Measurements from ENCODE around the gene MOB3B.

Gene MOB3B

GRCh38 chr9:27336829-27337228 is 192.8 kb downstream of the MOB3B start:
- DNase-seq (ENCODE audit: low spot score): no peak

- no peak for DNase-seq (ENCODE audit: low spot score)
These were observed 193.5 kb downstream of the MOB3B start for GRCh38 chr9:27336126-27336525.

- no peak for DNase-seq (ENCODE audit: low spot score)
These were observed 194.5 kb downstream of the MOB3B start for GRCh38 chr9:27335075-27335474.

- peak; percentile 87 for DNase-seq (ENCODE audit: low spot score)
These were observed 196.2 kb downstream of the MOB3B start for GRCh38 chr9:27333241-27334052.

DNA sequence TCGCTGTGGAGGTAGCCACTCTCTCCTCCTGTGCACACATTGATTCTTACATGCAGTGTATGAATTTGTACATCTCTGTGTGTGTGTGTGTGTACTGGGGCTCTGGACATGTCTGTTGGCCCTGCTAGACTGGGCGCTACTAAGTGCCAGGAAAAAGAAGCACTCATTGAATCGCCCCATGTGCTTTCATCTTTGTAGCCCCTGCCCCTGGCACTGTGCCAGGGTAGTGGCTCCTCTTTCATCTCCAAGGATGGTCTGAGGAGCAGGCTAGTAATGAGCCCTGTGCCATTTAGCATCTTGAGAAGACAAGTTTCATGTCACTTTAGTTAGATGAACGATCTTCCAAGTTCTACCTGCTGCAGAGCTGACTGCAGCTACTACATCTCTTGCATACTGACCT is 198.2 kb downstream of the MOB3B start:
- DNase-seq (ENCODE audit: low spot score): no peak

- DNase-seq (ENCODE audit: low spot score): peak; percentile 69
These were observed 200.3 kb downstream of the MOB3B start for GRCh38 chr9:27329291-27329690.

- no peak for DNase-seq (ENCODE audit: low spot score)
These were observed 201.1 kb downstream of the MOB3B start for GRCh38 chr9:27328483-27328882.

- DNase-seq (ENCODE audit: low spot score): no peak
These were observed 218.4 kb downstream of the MOB3B start for GRCh38 chr9:27311184-27311583.

DNA sequence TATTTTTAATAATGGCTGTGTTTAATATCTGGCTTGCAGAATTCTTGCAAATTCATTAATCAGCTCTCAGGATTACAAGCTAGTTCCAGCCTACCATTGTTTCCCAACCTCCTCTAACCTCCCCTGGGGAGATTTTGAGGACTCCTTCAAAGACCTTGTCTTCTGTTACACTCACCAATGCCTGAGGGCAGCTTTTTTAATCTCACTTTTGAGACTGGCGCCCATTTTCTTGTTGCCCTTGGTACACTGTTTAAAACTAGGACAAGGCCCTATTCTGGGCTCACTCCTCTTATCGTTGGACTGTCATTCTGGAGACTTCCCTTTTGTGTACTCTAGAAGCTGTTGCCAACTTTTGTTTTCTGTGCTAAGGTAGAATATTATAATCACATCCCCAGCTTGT is 219.0 kb downstream of the MOB3B start:
- no peak for DNase-seq (ENCODE audit: low spot score)

DNA sequence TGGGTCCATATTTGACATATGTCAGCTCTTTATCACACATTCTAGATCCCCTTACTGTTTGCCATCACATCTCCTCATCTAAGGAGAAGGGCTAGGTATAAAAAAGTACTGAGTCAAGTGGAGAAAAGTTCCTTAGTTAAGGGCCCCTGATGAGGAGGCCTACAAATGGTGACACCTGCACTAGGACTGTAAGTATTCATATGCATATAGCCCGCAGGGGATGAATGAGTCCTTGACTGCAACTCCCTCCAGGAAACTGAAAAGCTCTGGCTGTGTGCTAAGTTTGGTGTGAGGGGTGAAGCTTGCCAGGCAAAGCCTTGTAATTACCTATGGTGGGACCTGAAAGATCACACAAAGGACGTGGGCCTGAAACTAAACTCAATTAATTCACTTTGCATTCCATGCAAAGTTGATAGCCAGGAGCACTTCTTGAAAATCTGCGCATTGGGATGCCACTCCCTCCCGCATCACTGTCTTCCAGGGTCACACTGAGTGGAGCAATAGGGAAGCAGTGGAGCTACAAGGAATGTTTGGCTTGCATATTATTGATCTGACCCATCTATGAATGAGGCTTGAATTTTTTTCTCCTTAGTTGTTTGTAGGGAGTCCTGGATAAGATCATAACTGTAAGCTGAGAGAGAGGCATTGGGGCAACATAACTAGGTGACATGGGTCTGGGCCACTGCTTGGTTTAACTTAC is 220.8 kb downstream of the MOB3B start:
- no peak for DNase-seq (ENCODE audit: low spot score)

- no peak for DNase-seq (ENCODE audit: low spot score)
These were observed 225.1 kb downstream of the MOB3B start for GRCh38 chr9:27304521-27304920.

GRCh38 chr9:27303219-27303618 is 226.4 kb downstream of the MOB3B start:
- no peak for DNase-seq (ENCODE audit: low spot score)

DNA sequence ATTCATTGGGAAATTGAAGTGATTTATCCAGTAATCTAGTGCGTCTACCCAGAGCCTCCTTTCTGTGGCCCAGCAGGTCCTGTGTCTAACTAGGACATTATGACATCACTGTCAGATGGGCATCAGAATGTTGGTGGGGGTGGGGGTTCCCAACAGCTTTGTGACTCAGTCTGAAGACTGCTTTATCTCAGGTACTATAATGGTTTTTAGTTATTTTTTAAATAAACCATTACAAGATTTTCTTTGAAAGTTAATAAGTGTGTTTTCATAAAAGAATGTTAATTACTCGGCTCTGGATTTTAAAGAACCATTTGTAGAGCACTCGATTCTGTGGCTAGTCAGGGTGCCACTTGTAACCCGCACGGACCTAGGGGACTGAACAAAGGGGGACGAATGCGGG is 232.6 kb downstream of the MOB3B start, which contains the start of gene EQTN:
Gene EQTN, minus strand, starts transcription at position 101 of the 400 bp plus-strand sequence. Its CDS starts 95 bp downstream, at position 6.
- DNase-seq (ENCODE audit: low spot score): no peak

- DNase-seq (ENCODE audit: low spot score): no peak
These were observed 235.6 kb downstream of the MOB3B start for GRCh38 chr9:27293996-27294395.

GRCh38 chr9:27292659-27293405 is 236.8 kb downstream of the MOB3B start:
- DNase-seq (ENCODE audit: low spot score): no peak

DNA sequence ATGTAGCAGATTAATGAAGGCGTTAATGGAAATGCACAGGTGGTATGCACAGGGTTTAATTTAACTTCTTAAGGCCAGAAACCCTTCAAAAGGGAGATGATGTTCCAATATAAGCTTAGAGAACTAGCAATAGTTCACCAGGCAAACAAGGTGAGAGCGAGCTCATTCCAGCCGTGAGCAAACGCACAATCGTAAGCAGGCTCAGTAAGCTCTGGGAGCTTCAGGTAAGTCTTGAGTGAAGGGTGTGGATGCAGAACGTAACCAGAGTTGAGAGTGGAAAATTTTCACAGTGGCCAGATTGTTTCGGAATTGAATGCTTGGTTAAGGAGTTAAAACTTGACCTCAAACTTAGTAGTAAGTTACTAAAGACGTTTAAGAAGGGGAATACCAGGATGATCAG is 238.3 kb downstream of the MOB3B start:
- no peak for DNase-seq (ENCODE audit: low spot score)

DNA sequence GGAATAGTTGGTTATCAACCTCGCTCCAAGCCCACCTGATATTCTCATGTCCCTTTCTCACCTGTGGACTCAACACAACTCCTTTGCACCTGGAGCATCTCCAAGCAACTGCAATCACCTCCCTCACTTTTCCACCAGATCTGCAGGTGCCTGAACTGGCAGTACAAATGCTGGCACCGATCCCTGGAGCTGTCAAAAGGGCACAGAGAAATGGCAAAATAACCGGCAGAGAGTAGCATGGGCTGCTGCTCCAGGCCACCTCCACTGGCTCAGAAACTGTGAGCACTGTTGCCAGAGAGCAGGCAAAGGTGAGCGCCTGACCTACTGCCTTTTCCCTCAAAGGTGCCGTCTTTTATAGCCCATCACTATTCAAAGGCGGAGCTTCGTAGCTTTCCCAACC is 247.3 kb downstream of the MOB3B start:
- no peak for DNase-seq (ENCODE audit: low spot score)

DNA sequence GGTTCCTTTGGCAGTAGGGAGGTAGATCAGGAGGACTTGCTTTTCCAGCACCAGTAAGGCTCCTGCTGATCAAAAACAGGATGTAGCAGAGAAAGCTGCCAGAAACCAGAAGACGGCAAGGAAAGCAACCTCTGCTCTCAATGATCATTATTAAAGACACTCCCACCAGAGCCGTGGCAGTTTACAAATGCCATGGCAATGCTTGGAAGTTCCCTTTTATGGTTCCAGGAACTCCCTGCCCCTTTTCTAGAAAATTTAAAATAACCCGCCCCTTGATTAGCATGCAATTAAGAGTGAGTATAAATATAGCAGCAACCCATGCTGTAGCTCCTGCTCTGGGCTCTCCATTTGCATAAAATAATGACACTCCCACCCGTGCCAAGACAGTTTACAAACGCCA is 248.8 kb downstream of the MOB3B start:
- DNase-seq (ENCODE audit: low spot score): no peak

GRCh38 chr9:27280249-27280648 is 249.4 kb downstream of the MOB3B start:
- no peak for DNase-seq (ENCODE audit: low spot score)

- no peak for DNase-seq (ENCODE audit: low spot score)
These were observed 250.0 kb downstream of the MOB3B start for GRCh38 chr9:27279611-27280010.

DNA sequence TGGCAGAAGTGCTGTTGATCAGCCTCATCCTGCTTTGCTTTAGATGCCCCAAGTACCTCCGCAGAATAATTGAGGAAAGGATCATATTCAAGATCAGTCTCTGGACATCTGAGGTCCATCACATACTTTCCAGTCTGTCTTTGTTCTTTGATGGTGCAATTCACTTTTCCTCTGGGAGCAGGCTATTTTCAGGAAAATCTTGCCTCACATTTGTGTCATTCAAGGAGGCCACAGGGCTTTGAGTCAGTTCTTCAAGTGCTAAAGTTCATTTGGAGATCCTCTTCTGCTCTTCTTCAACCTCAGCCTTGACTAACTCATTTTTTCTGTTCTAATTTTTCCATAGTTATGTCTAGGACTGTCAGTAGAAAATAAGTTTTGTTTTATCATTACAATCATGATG is 251.2 kb downstream of the MOB3B start:
- no peak for DNase-seq (ENCODE audit: low spot score)

- DNase-seq (ENCODE audit: low spot score): peak; percentile 77
These were observed 253.2 kb downstream of the MOB3B start for GRCh38 chr9:27276193-27277030.

Measured in Ammon's horn (tissue), 1 donor.